AG09309 (cell line): ENCODE results near the gene FAM167B.

ENCODE experiments used
- DNase-seq: peaks from one replicate; pipeline ENCODE4 v3.0.0-alpha.2; 2010; ENCODE audit warnings: low read depth
- H3K4me3 ChIP-seq: 2 replicates; pipeline ENCODE4 v1.5.1; 2011; ENCODE audit warnings: mild to moderate bottlenecking, low read depth, low read length, moderate library complexity; ENCODE audit not compliant: control insufficient read depth
- CTCF ChIP-seq: IDR thresholded peaks from 2 replicates; pipeline ENCODE4 v1.5.1; 2011; ENCODE audit warnings: mild to moderate bottlenecking, low read depth, low read length, inconsistent platforms; ENCODE audit not compliant: insufficient read depth, control insufficient read depth; ENCODE audit errors: missing control alignments

Gene FAM167B

GRCh38 chr1:32246888-32247273 lies at the start of gene FAM167B:
Gene FAM167B, plus strand, starts transcription at chr1:32247222. Its CDS starts 200 bp downstream, at chr1:32247422.
- DNase-seq, result peak; percentile 80
- TF ChIP-seq CTCF, result no peak
- H3K4me3 ChIP-seq, result no peak within 1 kb of the TSS

GRCh38 chr1:32197837-32198236 lies 49.2 kb upstream of the FAM167B start:
- TF ChIP-seq CTCF, result no peak
- no peak for DNase-seq
- no peak overlapping the region for H3K4me3 ChIP-seq

GRCh38 chr1:32198237-32199042 lies 48.6 kb upstream of the FAM167B start:
- TF ChIP-seq CTCF, result no peak
- DNase-seq, result no peak
- H3K4me3 ChIP-seq, result no peak overlapping the region

- TF ChIP-seq CTCF, result no peak
- H3K4me3 ChIP-seq, result no peak overlapping the region
- DNase-seq, result no peak
Measured at GRCh38 chr1:32199043-32199716, 47.8 kb upstream of the FAM167B start.

- H3K4me3 ChIP-seq, result peak overlapping the region; percentile 63
- DNase-seq, result no peak
Measured at GRCh38 chr1:32199717-32200072, 47.3 kb upstream of the FAM167B start.

More at GRCh38 chr1:32199717-32200072, 47.3 kb upstream of the FAM167B start:
- no peak for TF ChIP-seq CTCF
